NB4 (cell line): ENCODE measurements around the gene CXorf65.
A peak's percentile ranks its signal among the peaks of the same experiment; 100 is the strongest.

Source experiments
- DNase-seq: peaks from one replicate; pipeline ENCODE4 v3.0.0; 2010; ENCODE audit warnings: low read depth
- H3K4me3 ChIP-seq: one replicate; pipeline ENCODE4 v1.5.1; 2011; ENCODE audit warnings: mild to moderate bottlenecking, low read depth, low read length, moderate library complexity
- MYC ChIP-seq: IDR thresholded peaks from 2 replicates; pipeline ENCODE4 v1.6.1; 2011; ENCODE audit warnings: low read depth, low read length
- POLR2A ChIP-seq: IDR thresholded peaks from 2 replicates; pipeline ENCODE4 v1.6.1; 2011; ENCODE audit warnings: mild to moderate bottlenecking; ENCODE audit not compliant: insufficient read length; ENCODE audit errors: extremely low read depth
- TF ChIP-seq, protein P1 (sequence below): IDR thresholded peaks from one replicate; pipeline ENCODE4 v1.5.1; 2012; ENCODE audit warnings: low read depth, low read length
- TF ChIP-seq, protein P2 (sequence below): IDR thresholded peaks from 2 replicates; pipeline ENCODE4 v1.6.1; 2011; ENCODE audit warnings: low read depth, low read length

The CXorf65 gene

DNA sequence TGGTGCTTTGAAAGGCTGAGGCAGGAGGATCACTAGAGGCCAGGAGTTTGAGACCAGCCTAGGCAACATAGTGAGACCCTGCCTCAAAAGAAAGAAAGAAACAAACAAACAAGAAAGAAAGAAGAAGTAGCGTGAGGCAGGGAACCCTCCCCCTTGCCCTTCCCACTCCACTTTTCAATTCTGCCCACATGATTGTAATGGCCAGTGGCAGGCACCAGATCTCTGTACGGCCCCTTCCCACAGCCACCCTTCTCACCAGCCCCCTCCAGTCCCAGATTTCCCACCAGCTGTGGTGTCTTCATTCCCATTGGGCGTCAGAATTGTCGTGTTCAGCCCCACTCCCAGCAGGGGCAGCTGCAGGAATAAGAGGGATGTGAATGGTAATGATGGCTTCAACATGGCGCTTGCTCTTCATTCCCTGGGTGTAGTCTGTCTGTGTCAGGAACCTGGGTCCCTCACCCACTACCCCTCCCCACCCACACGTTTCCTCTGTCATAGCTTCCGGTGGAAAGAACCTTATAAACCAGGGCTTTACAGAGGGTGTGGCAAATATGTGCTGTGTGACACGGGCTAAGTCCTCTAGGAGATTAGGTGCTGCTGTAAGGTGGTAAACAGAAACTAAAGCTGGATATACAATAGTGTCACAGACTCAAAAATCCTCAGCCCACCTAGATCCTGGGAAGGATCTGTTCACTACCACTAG, 4.8 kb upstream of the CXorf65 start, which contains the start of gene IL2RG:
Gene IL2RG (minus strand): TSS at position 437 of the 703 bp plus-strand sequence. CDS start 38 bp downstream, at position 399.
- TF ChIP-seq, protein P1, sequence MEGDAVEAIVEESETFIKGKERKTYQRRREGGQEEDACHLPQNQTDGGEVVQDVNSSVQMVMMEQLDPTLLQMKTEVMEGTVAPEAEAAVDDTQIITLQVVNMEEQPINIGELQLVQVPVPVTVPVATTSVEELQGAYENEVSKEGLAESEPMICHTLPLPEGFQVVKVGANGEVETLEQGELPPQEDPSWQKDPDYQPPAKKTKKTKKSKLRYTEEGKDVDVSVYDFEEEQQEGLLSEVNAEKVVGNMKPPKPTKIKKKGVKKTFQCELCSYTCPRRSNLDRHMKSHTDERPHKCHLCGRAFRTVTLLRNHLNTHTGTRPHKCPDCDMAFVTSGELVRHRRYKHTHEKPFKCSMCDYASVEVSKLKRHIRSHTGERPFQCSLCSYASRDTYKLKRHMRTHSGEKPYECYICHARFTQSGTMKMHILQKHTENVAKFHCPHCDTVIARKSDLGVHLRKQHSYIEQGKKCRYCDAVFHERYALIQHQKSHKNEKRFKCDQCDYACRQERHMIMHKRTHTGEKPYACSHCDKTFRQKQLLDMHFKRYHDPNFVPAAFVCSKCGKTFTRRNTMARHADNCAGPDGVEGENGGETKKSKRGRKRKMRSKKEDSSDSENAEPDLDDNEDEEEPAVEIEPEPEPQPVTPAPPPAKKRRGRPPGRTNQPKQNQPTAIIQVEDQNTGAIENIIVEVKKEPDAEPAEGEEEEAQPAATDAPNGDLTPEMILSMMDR = no peak
- TF ChIP-seq, protein P2, sequence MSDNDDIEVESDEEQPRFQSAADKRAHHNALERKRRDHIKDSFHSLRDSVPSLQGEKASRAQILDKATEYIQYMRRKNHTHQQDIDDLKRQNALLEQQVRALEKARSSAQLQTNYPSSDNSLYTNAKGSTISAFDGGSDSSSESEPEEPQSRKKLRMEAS = no peak
- TF ChIP-seq MYC (no peak), POLR2A (peak; percentile 88)
- peak; percentile 87 for DNase-seq
- peak within 1 kb of the TSS; percentile 84 for H3K4me3 ChIP-seq

DNA sequence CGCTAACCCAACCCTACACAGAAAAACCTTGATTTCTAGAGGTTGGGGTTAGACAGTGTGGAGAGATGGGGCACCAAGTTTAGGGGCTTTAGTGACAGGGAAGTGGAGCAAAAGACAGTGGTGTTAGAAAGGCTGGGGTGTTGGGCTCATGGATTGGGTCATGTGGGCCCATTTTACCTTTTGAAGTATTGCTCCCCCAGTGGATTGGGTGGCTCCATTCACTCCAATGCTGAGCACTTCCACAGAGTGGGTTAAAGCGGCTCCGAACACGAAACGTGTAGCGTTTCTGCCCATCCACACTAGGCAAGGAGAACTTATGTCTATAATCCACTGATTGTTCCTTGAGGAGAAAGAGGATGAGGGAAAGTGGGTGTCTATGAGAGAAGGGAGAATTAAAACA, 2.5 kb upstream of the CXorf65 start:
- H3K4me3 ChIP-seq = peak overlapping the region; percentile 84
- peak; percentile 29 for DNase-seq
- TF ChIP-seq, protein P2 = no peak
- TF ChIP-seq, protein P1 = no peak
- TF ChIP-seq POLR2A (no peak), MYC (no peak)

DNA sequence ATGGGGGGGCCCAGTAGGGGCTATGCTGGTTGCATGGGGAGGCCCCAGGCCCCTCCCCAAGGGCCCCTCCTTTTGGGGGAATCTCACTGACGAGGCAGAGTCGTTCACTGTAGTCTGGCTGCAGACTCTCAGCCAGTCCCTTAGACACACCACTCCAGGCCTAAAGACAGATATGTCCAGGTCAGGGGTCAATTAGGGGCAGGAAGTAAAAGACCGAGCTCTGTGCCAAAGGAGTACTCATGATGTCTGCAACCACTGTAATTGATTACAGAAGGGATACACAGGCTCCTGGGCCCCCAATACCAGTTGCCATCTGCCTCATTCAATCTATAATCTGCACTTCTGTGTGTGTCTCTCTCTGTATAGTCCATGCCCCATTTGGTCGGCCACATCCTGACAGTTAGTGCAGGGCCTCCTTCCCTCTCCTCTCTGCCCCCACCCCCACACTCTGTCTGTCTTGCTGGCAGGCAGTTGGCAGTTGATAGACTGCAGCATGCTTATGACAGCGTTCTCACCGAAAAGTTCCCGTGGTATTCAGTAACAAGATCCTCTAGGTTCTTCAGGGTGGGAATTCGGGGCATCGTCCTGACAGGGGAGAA, 1.3 kb upstream of the CXorf65 start:
- TF ChIP-seq MYC = peak; percentile 25; the same call in 1 of the 2 replicates
- TF ChIP-seq, protein P2 = peak; percentile 69; the same call in 1 of the 2 replicates
- peak; percentile 55 for TF ChIP-seq POLR2A
- TF ChIP-seq, protein P1 = no peak
- peak; percentile 90 for DNase-seq
- H3K4me3 ChIP-seq = peak overlapping the region; percentile 84

DNA sequence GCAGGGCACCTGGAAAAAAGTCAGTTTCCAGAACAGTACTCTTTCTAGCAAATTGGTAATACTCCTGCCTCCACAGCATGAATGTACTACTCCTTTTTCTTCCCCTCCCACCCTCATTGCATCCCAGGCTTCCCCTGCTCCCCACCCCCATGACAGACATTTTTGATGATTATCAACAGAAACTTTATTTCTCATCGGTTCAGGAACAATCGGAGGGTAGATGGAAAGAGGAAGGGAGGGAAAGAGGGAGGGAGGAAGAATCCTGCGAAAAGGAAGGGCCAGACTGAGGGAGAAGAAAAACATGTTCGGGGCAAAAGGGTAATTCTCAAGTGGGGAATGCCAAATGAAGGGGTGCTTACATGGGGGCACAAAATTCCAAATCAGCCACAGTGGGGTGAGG, 705 bp upstream of the CXorf65 start:
- TF ChIP-seq, protein P2 = no peak
- no peak for TF ChIP-seq MYC
- TF ChIP-seq POLR2A = no peak
- TF ChIP-seq, protein P1 = no peak
- DNase-seq = no peak
- peak overlapping the region; percentile 84 for H3K4me3 ChIP-seq

DNA sequence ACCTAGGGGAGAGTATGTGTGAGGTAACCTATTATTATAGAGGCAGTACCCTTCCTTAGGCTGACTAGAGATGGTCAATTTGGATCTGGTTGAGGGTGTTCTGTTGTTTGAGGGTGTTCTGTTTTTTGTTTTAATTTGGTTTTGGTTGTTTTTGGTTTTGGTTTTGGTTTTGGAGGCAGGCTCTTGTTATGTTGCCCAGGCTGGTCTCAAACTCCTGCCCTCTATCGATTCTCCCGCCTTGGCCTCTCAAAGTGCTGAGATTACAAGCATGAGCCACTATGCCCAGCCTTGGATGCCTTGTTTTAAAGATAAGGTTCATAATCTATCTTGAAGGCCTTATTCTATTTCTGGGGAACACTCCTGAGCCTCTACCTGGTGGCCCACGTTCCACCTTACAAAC, 912 bp downstream of the CXorf65 start:
- TF ChIP-seq POLR2A (no peak), MYC (no peak)
- TF ChIP-seq, protein P1 = no peak
- TF ChIP-seq, protein P2 = no peak
- DNase-seq = no peak
- no peak overlapping the region for H3K4me3 ChIP-seq
